Suprapubic skin (tissue), 4 donors: ENCODE results near the gene EDARADD. TPM values are rescaled to one million over a fixed set of nuclear protein-coding genes. Genes with fewer than 3 reads are reported as not detected.

Experiments used
- DNase-seq, 2 donors: peaks; one replicate each; pipeline ENCODE4 v3.0.0-alpha.2; 2019; ENCODE audit warnings: low spot score in 2 of 2
- H3K27ac ChIP-seq: fragments of 200-600 bp; sonication (generic); one replicate; pipeline ENCODE4 v1.5.1; 2019
- H3K27me3 ChIP-seq: fragments of 200-600 bp; sonication (generic); one replicate; pipeline ENCODE4 v1.5.1; 2019
- H3K36me3 ChIP-seq: fragments of 200-600 bp; sonication (generic); one replicate; pipeline ENCODE4 v1.5.1; 2019
- H3K4me1 ChIP-seq: fragments of 200-600 bp; sonication (generic); one replicate; pipeline ENCODE4 v1.5.1; 2019
- H3K4me3 ChIP-seq: fragments of 200-600 bp; sonication (generic); one replicate; pipeline ENCODE4 v1.5.1; 2019; ENCODE audit warnings: mild to moderate bottlenecking
- H3K9me3 ChIP-seq: fragments of 200-600 bp; sonication (generic); one replicate; pipeline ENCODE4 v1.5.1; 2019
- EP300 ChIP-seq: sonication (generic); formaldehyde crosslinking; IDR thresholded peaks from one replicate; pipeline ENCODE4 v1.6.1; 2017; ENCODE audit warnings: antibody characterized with exemption
- POLR2A ChIP-seq, 2 donors: fragments of 450-650 bp; IDR thresholded peaks; one replicate each; pipeline ENCODE4 v1.6.1; 2017; ENCODE audit warnings: antibody characterized with exemption in 2 of 2, mild to moderate bottlenecking in 2 of 2, moderate library complexity in 2 of 2
- POLR2AphosphoS5 ChIP-seq, 3 donors: sonication (generic); formaldehyde crosslinking; IDR thresholded peaks; one replicate each; pipeline ENCODE4 v1.6.1; 2017; ENCODE audit warnings: antibody characterized with exemption in 3 of 3
- WGBS: methylation state at CpG from one replicate; pipeline ENCODE4 v1.1.5; 2018; 5-methylcytosine and 5-hydroxymethylcytosine counted together
- total RNA-seq, 4 donors: library from RNA; depleted of rRNA; stranded (reverse); fragments of >200 nt; gene quantifications; one replicate each; pipeline ENCODE4 v1.1.0, GENCODE V29; 2016
- TF ChIP-seq, protein P1 (sequence below), 2 donors: fragments of 200-600 bp in 1 of 2; fragments of 450-650 bp in 1 of 2; sonication (generic) in 1 of 2; IDR thresholded peaks; one replicate each; pipeline ENCODE4 v1.5.1; 2016 to 2019; ENCODE audit warnings: antibody characterized with exemption in 2 of 2, mild to moderate bottlenecking in 1 of 2, moderate library complexity in 1 of 2

Gene EDARADD
- total RNA-seq, 4 donors from 2014 or later: 5.5 to 10.1 (median 7.6) TPM

DNA sequence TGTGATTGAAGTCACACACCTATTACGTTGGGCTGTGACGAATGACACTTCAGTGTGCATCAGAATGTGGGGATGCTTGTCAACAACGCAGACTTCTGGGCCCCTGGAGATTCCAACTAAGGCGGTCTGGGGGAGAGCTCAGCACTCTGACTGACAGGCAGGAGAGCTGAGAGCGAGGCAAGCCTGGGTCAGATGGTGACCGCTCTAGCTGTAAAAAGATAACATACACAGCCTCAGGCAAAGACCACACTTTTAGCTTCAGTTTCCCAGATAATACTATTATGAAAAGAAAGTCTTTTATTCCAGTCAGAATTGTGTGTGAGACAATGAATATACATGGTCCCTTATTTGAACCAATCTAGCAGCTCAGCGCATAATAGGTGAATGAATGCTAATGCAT, 25.4 kb downstream of the EDARADD start:
- no peaks in the 10 kb centered on the region for H3K9me3 ChIP-seq
- H3K27me3 ChIP-seq: no peaks in the 10 kb centered on the region
- no peak overlapping the region for H3K27ac ChIP-seq
- no peaks in the 10 kb centered on the region for H3K36me3 ChIP-seq
- H3K4me3 ChIP-seq: no peak overlapping the region
- no peak for TF ChIP-seq POLR2A (IDR thresholded peaks at IDR 0.05)
- TF ChIP-seq, protein P1, sequence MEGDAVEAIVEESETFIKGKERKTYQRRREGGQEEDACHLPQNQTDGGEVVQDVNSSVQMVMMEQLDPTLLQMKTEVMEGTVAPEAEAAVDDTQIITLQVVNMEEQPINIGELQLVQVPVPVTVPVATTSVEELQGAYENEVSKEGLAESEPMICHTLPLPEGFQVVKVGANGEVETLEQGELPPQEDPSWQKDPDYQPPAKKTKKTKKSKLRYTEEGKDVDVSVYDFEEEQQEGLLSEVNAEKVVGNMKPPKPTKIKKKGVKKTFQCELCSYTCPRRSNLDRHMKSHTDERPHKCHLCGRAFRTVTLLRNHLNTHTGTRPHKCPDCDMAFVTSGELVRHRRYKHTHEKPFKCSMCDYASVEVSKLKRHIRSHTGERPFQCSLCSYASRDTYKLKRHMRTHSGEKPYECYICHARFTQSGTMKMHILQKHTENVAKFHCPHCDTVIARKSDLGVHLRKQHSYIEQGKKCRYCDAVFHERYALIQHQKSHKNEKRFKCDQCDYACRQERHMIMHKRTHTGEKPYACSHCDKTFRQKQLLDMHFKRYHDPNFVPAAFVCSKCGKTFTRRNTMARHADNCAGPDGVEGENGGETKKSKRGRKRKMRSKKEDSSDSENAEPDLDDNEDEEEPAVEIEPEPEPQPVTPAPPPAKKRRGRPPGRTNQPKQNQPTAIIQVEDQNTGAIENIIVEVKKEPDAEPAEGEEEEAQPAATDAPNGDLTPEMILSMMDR (IDR thresholded peaks at IDR 0.05): no peak
- no peak for TF ChIP-seq EP300
- TF ChIP-seq POLR2AphosphoS5 (IDR thresholded peaks at IDR 0.05): no peak
- WGBS: 92% methylated on average over 7 of the region's 7 CpGs
- no peak for DNase-seq
- no peaks in the 10 kb centered on the region for H3K4me1 ChIP-seq

DNA sequence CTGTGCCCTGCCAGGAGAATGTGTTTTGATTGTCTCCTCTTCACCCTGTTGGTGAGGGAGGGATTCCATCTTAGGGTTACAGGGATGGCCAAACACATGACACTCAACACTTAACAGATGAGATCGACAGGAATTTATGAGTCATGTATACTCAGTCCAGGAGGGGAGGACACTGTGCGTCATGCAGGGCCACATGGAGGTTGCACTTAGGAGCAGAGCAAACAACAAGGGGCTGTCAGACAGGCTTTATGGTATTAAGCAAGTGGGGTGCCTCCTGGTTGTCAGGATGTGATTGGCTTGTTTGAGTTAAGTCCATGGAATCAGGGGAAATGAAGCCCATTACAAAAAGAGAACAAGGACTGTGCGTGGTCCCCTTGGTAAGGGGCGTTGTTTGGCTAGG, 26.9 kb downstream of the EDARADD start:
- no peak for DNase-seq
- 65% methylated on average over 4 of the region's 4 CpGs for WGBS
- TF ChIP-seq POLR2A (IDR thresholded peaks at IDR 0.05): no peak
- TF ChIP-seq, protein P1 (IDR thresholded peaks at IDR 0.05): no peak

DNA sequence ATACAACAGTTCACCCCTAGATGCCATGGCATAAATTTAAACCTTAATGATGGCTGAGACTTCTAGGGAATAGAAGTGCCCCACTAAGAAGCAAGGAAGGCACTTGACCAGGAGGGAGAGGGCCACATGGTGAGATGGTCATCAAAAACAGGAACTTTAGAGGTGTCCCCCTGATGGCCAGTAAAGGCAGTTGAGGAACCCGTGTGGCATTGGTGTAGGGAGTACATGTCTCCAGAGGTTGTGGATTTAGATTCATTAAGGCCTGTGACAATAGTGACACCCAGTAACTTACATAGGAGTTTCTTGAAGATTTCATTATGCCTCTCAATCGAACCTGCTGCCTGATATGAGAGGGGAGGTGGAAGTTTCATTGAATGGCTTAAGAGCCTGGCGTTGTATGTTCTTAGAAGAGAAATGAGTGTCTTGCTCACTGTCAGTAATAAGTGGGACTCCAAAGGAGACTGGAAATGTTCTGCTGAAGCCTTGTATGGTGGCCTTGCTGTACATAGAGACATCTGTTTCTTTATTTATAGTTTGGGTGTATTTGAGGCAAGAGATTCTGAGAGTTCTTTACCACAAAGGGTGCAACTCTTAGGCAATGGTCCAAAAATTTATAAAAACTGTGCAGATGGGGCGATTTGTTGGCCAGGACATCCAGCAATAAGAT, 27.9 kb downstream of the EDARADD start:
- Histone ChIP-seq H3K9me3 (no peaks in the 10 kb centered on the region), H3K4me3 (no peak overlapping the region), H3K4me1 (no peaks in the 10 kb centered on the region), H3K36me3 (no peaks in the 10 kb centered on the region), H3K27me3 (no peaks in the 10 kb centered on the region), H3K27ac (no peak overlapping the region)
- DNase-seq: no peak
- 75% methylated on average over 4 of the region's 4 CpGs for WGBS
- no peak for TF ChIP-seq POLR2AphosphoS5 (IDR thresholded peaks at IDR 0.05)
- TF ChIP-seq, protein P1 (IDR thresholded peaks at IDR 0.05): no peak
- no peak for TF ChIP-seq EP300
- TF ChIP-seq POLR2A (IDR thresholded peaks at IDR 0.05): no peak

More for the DNA sequence above, 26.9 kb downstream of the EDARADD start:
- no peak overlapping the region for H3K4me3 ChIP-seq
- no peaks in the 10 kb centered on the region for H3K4me1 ChIP-seq
- no peak overlapping the region for H3K27ac ChIP-seq
- no peaks in the 10 kb centered on the region for H3K27me3 ChIP-seq
- H3K36me3 ChIP-seq: no peaks in the 10 kb centered on the region
- no peaks in the 10 kb centered on the region for H3K9me3 ChIP-seq

DNA sequence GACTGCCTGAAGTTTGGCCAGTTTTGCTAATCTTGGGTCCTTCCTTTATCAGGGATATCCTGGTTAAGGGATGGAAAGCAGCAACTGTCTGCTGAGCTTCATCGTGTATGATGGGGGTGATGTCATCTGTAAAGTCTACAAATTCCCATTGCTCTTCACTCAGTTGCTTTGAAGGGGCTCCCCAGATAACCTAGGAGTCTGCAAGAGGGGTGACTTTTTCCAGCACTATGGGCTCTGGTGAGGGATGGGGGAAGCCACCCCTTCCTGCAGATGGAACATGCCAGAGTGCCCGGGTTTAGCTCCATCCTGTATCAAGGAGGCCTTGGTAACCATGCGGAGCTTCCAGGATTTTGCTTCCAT, 28.4 kb downstream of the EDARADD start:
- H3K36me3 ChIP-seq: no peaks in the 10 kb centered on the region
- no peak for TF ChIP-seq EP300
- TF ChIP-seq, protein P1 (IDR thresholded peaks at IDR 0.05): no peak
- TF ChIP-seq POLR2AphosphoS5 (IDR thresholded peaks at IDR 0.05): no peak
- no peak for TF ChIP-seq POLR2A (IDR thresholded peaks at IDR 0.05)
- WGBS: 96% methylated on average over 3 of the region's 3 CpGs
- DNase-seq: no peak
- no peaks in the 10 kb centered on the region for H3K27me3 ChIP-seq
- H3K27ac ChIP-seq: no peak overlapping the region
- no peaks in the 10 kb centered on the region for H3K4me1 ChIP-seq
- no peaks in the 10 kb centered on the region for H3K9me3 ChIP-seq
- no peak overlapping the region for H3K4me3 ChIP-seq

DNA sequence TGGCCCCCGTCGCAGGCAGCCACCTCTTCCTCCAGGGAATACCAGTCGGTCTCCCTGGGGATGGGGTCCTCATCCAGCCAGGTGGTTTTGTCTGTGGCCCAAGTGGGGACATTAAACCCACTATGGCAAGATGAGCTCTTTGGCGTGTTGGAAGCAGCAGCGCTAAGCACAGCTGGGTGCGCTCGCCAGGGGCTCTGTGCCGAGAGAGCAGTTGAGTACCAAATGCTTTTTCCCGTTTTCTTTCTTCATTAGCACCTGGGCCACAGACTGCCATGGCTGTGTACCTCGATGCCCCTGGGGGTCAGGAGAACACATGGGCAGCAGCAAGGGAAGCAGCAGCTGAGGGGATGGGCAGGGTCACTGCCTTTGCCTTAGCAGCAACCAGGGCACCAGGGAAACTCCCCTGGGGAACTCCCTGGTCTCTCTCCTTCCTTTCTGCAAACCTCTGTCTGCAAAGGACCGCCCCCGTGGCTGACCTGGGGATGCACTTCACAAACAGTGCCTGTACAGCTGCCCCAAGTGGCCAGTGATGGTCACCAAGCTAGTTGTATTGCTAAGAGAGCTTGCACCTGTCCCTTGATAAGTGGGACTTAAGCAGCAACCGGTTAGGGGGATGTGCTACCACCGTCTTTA, 31.1 kb downstream of the EDARADD start:
- no peak overlapping the region for H3K27ac ChIP-seq
- no peaks in the 10 kb centered on the region for H3K27me3 ChIP-seq
- TF ChIP-seq, protein P1 (IDR thresholded peaks at IDR 0.05): no peak
- no peak for TF ChIP-seq EP300
- DNase-seq: no peak
- no peak overlapping the region for H3K4me3 ChIP-seq
- H3K4me1 ChIP-seq: no peaks in the 10 kb centered on the region
- no peaks in the 10 kb centered on the region for H3K36me3 ChIP-seq
- WGBS: 93% methylated on average over 11 of the region's 14 CpGs
- no peaks in the 10 kb centered on the region for H3K9me3 ChIP-seq
